Keratinocyte (primary cell): ENCODE data around the gene PRAC1.
A peak's percentile ranks its signal among the peaks of the same experiment; 100 is the strongest.

ENCODE experiments used
- CTCF ChIP-seq, 3 experiments: IDR thresholded peaks in 1 of 3; conservative IDR thresholded peaks in 1 of 3; optimal IDR thresholded peaks in 1 of 3; 2 replicates in 2 of 3; 3 replicates in 1 of 3; pipeline versions ENCODE3 to v1.5.1; 2011; ENCODE audit warnings: low read length in 3 of 3, mild to moderate bottlenecking in 3 of 3, moderate library complexity in 2 of 3, control low read depth in 1 of 3, inconsistent platforms in 1 of 3; ENCODE audit not compliant: insufficient read depth in 2 of 3; ENCODE audit errors: extremely low read depth in 1 of 3
- EZH2 ChIP-seq: IDR thresholded peaks from one replicate; pipeline ENCODE4 v1.6.1; 2012; ENCODE audit warnings: inconsistent platforms, mild to moderate bottlenecking, low read length, moderate library complexity

GRCh38 chr17:48723423-48724250, 1.3 kb upstream of the PRAC1 start:
- TF ChIP-seq EZH2 (peak; percentile 69), CTCF (optimal IDR thresholded peaks at IDR 0.05 in 1 of 3, IDR thresholded peaks at IDR 0.05 in 1 of 3, conservative IDR thresholded peaks at IDR 0.05 in 1 of 3; ENCODE audit: extremely low read depth in 1 of 3, insufficient read depth in 2 of 3, low read length in 3 of 3) (no peak)
